ENCODE measurements around the gene STAC3.
"Not testable (repeated sequence)": the region's sequence is repeated elsewhere in the genome, so short reads cannot be mapped to it uniquely, and the experiment has no call there.

The STAC3 gene

GRCh38 chr12:57250956-57251355 is at the start of gene STAC3:
Gene STAC3 (minus strand): TSS chr12:57251187. CDS start chr12:57249636, 1,551 bp downstream.
- no peak for DNase-seq (ENCODE audit: low spot score)

GRCh38 chr12:57299514-57300016 is 48.6 kb upstream of the STAC3 start:
- DNase-seq (ENCODE audit: low spot score): no peak

- no peak for DNase-seq (ENCODE audit: low spot score)
Observed at GRCh38 chr12:57296291-57296690, 45.3 kb upstream of the STAC3 start.

DNA sequence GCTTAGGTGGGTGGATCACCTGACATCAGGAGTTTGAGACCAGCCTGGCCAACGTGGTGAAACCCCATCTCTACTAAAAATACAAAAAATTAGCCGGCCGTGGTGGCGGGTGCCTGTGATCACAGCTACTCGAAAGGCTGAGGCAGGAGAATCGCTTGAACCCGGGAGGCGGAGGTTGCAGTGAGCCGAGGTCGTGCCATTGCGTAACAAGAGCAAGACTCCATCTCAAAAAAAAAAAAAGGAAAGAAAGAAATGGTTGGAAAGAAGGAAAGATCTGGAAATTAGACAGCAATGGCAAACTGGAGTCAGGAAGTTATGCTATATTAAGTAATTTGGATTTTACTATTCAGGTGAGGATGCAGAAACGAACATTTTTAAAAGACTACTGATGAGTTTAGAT is 31.1 kb upstream of the STAC3 start:
- DNase-seq (ENCODE audit: low spot score): not testable (repeated sequence)

DNA sequence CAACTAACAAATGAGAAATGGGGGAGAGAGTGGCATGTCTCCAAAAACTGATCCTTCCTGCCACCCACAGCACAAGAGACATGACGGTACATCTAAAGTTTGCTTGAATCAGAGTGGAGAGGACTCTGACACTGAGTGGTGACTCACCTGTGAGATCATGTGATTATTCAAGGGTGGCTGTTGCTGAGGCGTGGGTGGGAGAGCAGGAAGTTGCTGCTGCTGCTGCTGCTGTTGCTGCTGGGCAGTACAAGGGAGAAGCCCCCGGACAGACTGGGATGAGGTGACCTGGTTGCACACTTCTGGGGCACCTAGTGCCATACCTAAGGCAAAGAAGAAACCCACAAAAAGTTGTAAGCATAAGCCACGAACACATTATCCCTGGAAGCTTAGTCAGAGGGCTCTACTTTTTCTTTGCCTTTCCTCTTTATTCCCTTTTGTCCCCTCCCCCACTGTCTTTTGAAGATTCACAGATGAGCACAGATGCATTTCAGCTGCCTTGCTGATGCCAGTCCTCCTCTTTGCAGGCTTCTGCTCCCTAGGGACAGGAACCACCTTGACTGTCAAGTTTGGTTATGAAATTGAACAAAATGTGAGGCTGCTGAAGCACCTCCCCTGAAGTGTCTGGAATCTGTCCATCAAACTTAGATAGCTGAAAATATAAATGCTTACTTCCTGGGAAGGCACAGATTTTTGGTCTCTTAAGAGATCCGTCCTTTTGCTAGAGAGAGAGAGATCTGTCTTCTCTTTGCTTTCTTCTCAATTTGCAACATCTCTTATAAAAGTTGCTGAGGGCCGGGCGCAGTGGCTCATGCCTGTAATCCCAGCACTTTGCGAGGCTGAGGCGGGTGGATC is 29.4 kb upstream of the STAC3 start:
- DNase-seq (ENCODE audit: low spot score): peak; percentile 44

- DNase-seq (ENCODE audit: low spot score): no peak
Observed at GRCh38 chr12:57278465-57279381, 27.7 kb upstream of the STAC3 start.

GRCh38 chr12:57276935-57277563 is 26.1 kb upstream of the STAC3 start:
- no peak for DNase-seq (ENCODE audit: low spot score)

GRCh38 chr12:57276233-57276632 is 25.2 kb upstream of the STAC3 start:
- not testable (repeated sequence) for DNase-seq (ENCODE audit: low spot score)

DNA sequence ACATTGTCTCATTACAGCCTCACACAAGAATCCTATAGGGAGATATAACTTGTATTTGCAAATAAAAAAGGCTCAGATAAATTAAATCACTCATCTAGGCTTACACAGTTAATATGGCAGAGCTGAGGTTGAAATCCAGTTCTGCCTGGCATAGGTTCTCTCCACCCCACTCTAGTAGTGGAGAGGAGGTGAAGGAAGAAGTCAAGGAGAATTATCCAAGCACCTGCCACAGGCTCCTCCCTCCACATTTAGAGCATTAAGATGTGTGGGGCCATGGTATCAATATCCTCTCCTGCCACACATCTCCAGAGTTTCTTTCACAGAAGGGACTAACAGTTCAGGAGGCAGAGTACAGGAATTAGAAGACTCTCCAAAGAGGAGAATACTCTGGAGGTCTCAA is 22.5 kb upstream of the STAC3 start:
- no peak for DNase-seq (ENCODE audit: low spot score)

- peak; percentile 31 for DNase-seq (ENCODE audit: low spot score)
Observed at GRCh38 chr12:57272337-57273151, 21.6 kb upstream of the STAC3 start.

DNA sequence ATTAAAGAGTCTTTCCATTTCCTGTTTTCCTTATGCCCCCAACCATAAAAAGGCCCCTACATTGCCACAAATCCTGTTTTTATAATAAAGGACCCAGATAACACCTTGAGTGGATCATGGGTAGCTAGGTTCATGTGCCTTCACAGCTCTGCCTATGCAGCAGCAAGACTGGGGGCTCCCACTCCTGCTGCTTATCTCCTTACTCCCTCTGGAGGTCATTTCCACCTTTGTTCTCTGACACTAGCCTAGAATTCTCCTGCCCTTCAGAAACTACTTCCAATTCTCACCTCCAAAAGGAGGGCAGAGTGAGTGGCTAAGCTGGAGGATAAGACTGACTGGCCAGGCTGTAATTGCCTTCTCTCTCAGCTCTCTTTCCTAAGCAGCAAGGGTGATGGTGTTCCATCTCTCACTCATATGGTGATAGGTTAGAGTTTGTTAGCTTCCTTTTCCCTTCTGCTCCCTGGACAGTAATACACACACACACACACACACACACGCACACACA is 20.0 kb upstream of the STAC3 start:
- no peak for DNase-seq (ENCODE audit: low spot score)

- no peak for DNase-seq (ENCODE audit: low spot score)
Observed at GRCh38 chr12:57268264-57268663, 17.3 kb upstream of the STAC3 start.

DNA sequence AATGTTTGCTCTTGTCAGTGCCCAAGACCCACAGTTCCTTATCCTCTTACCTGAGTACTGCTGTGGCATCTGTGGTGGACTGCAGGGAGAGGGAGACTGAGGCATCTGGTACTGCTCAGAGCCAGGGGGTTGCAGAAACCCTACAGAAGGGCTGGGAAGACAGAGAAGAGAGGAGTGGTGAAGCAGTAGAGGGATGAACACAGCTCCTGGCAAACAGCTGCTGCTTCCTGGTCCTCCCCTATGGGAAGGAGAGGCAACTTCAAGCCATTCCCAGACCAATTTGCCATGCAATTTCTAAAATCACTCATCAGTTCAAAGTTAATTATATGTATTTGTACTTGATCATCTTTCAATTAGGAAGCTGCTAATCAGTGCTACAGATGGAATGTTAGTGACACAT is 15.7 kb upstream of the STAC3 start:
- DNase-seq (ENCODE audit: low spot score): no peak

- DNase-seq (ENCODE audit: low spot score): no peak
Observed at GRCh38 chr12:57263096-57263495, 12.1 kb upstream of the STAC3 start.

- no peak for DNase-seq (ENCODE audit: low spot score)
Observed at GRCh38 chr12:57262126-57262822, 11.3 kb upstream of the STAC3 start.

DNA sequence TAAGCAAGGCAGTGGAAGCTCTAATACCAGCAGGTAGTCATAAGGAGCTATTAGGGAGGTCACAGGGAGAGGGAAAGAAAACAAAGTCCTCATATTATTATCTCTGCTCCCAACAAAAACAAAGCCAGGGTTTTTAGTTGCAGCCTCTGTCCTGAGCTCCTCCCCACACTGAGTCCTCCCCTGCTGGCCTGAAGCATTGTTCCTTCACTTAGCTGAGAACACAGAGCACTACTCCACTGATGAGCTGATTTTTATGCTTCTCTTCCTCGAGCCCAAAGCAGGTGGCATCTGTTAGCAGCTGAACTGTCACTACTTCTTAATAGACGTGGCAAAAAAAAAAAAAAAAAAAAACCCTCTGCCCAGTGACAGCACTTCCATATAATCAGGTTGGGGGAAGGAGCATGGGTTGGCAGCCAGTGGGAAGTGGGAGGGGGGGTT is 10.5 kb upstream of the STAC3 start:
- no peak for DNase-seq (ENCODE audit: low spot score)

GRCh38 chr12:57260366-57260765 is 9.4 kb upstream of the STAC3 start:
- no peak for DNase-seq (ENCODE audit: low spot score)

DNA sequence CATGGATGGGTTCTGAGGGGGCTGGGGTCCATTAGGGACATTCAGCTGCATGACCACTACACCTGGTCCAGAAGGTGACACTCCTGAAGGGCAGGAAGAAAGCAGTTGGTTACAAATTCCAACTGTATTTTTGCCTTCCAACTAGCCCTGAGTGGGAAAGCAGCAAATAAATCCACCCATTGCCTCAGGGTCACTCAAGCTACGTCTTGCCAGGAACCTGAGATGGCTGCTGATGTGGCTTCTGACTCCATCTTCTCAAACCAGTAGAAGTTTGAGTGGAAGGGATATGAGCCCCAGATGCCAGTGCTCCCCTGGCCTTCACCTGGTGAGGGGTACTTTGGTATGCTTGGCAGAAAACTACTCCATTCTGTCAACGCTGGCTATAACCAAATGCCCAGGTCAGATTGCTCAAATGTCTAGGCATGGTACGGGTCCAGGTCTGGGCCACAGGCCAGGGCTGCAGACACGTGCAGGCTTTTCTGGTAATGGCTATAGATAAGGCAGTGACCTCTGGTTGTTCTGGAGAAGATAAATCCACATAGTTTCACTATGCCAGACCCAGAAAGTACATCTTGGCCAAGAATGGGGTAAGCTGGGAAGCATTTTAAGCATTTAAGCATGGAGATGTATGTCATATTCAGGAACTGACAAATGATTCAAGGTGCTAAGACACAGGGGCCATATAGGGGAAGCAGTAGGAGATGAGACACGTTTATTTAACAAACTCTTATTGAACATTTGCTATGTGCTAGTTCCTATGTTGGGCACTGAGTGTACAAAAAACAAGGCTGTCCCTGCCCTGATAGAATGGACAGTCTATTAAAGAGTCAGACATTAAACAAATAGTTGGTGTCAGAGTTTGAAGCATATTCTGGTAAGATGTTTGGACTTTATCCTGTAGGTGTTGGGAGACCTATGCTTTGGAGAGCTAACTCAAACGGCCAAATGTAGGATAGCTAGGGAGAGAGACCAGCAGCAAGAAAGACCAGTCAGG is 8.3 kb upstream of the STAC3 start:
- no peak for DNase-seq (ENCODE audit: low spot score)

GRCh38 chr12:57255916-57256315 is 4.9 kb upstream of the STAC3 start:
- DNase-seq (ENCODE audit: low spot score): no peak
